ENCODE results near the gene THAP11.
A peak's percentile ranks its signal among the peaks of the same experiment; 100 is the strongest.
"Not testable (repeated sequence)": the region's sequence is repeated elsewhere in the genome, so short reads cannot be mapped to it uniquely, and the experiment has no call there.

The THAP11 gene

GRCh38 chr16:67864044-67864443 is 21.9 kb downstream of the THAP11 start:
- DNase-seq: not testable (repeated sequence)

GRCh38 chr16:67864594-67864993 is 22.5 kb downstream of the THAP11 start:
- no peak for DNase-seq

DNA sequence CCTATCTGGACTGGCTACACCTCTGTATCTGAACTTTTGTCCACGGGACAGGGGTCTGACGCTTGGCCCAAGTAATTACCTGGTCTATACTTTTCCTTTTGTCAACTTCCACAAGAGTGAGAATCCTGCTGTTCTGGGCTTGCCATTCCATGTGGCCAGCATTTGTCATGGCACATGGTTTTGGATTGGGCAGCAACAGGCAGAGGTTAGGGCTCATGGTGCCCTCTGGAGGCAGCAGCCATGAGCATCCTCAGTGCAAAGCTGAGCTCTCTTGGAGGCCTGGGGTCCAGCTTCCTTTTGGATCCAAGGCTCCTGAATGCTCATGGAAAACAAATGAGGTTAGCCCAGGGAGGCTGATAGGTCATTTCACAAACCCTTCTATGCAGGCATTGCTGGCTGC is 23.2 kb downstream of the THAP11 start:
- DNase-seq: no peak

DNA sequence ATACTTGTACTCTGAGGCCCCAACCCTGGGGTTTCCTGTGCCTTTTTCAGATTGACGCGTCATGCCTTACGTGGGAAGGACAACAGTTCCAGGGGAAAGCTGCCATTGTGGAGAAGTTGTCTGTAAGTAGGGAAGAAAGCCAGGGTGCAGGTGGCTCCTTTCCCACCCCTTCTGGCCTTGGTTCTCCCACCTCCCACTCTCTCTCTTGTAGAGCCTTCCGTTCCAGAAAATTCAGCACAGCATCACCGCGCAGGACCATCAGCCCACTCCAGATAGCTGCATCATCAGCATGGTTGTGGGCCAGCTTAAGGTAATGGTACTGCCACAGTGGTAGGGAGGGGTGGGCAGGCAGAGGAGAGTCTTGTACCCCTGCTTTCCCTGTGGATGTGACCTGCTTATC is 26.2 kb downstream of the THAP11 start:
- DNase-seq: no peak

DNA sequence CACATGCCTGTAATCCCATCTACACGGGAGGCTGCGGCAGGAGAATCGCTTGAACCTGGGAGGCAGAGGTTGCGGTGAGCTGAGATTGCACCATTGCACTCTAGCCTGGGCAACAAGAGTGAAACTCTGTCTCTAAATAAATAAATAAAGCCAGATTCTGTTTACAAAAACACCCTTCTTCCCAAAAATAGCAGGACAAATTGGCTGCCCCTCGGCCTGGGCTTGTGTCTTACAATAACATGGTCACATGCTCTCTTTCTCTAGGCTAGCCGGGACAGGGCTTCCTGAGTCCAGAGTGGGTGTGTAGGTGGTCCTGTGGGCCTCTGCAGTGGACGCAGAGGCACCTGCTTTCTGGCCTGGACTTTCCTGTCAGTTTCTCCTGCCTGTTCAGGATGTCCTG is 27.5 kb downstream of the THAP11 start:
- no peak for DNase-seq

DNA sequence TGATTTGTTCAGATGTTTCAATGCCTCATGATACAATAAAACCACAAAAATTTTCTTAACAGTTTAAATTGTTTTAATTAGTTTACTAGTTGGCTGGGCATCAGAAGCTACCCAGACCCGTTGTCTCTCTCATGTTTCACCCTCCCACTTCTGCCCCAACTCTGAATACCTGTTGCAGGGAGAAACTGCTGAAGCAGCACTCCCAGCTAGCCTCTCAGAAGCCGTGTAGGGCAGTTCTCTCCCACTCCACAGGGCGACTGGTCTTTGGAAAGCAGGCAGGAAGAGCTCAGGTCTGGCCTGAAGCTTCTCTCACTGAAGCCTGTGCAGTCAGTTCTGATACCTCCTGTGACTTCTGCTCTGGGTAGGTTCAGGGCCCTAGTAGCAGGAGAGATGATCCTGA is 29.1 kb downstream of the THAP11 start:
- DNase-seq: no peak

DNA sequence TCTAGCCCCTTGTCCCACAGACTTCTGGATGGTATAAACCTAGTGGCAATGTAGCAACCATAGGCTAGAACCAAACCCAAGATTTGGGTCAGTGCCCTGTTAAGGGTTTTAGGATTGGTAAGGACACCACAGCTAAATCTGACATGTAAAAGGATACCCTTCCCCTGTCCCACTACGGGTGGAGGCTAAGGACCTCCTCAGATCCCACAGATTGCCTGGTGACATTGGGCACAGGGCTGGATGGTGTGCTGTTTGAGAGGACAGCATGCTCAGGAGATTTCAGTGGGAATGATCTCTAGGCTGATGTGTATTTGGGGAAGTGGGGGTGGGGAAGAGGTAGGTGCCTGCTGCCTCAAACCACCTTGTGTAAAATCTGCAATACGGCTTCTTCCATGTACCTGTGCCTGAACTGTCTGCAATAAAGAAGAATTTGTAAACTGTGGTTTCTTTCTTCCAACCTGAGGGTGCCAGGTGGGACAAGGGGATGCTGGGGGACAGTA is 30.1 kb downstream of the THAP11 start:
- DNase-seq: no peak

DNA sequence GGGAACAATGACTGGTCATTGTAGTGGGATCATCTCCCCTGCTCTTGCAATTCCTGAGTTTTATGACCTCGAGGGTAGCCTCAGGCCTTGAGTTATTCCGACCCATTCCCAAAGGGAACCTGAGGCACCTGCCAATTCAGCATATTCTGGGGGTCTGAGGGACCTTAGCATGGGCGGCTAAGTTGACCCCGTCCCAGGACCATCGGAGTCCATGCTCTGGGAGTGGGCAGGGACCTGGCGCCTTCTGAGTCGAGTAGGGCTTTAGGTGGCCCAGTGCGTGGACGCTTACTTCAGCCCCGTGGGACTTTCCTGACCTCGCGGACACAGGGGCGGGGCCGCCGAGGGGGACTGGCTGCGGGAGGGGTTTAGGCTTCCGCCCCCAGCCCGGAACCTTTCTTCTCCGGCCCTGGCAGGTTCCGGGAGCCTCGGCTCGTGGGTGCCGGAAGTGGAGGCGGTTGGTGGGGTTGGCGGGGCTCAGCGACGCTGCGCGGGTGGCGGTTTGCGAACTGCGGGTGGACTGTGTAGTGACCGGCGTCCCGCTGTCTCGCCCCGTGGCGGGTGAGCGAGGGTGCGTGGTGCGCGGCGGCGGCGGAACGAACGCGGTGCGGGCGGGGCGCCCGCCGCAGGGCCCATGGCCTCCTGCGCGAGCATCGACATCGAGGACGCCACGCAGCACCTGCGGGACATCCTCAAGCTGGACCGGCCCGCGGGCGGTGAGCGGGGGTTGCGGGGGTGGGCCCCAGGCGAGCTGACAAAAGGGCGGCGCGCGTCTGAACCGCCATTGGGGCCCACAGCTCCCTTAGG is 30.7 kb downstream of the THAP11 start, which contains the start of gene EDC4:
TSS of gene EDC4 (plus strand) at position 422 of the 804 bp plus-strand sequence. CDS start at position 632, 210 bp downstream.
- peak; percentile 96 for DNase-seq

- DNase-seq: peak in 1 of 2 experiments; percentile 25
Observed at GRCh38 chr16:67873435-67874370, 31.6 kb downstream of the THAP11 start.

GRCh38 chr16:67874372-67874771 is 32.3 kb downstream of the THAP11 start:
- no peak for DNase-seq

DNA sequence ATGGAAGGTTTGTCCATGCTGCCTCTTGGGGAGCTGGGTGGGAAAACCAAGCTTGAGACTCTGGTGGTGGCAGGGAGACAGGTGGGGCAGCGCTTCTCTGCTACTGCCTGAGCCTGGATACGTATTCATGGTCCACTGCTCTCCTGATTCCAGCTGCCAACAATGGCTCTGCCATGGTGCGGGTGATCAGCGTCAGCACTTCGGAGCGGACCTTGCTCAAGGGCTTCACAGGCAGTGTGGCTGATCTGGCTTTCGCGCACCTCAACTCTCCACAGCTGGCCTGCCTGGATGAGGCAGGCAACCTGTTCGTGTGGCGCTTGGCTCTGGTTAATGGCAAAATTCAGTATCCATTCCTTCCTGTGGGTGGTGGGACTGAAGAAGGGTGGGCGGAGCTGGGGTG is 34.9 kb downstream of the THAP11 start:
- no peak for DNase-seq

DNA sequence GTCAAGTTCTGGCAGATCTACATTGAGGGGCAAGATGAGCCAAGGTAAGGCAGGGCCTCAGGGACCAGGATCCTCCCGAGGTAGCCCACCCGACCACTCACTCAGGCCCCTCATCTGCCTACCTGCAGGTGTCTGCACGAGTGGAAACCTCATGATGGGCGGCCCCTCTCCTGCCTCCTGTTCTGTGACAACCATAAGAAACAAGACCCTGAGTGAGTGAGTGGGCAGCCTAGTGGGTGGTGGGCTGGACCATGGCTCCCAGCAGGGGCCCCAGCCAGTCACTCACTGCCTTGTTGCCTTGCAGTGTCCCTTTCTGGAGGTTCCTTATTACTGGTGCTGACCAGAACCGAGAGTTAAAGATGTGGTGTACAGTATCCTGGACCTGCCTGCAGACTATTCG is 36.1 kb downstream of the THAP11 start:
- no peak for DNase-seq

- no peak for DNase-seq
Observed at GRCh38 chr16:67878846-67879245, 36.7 kb downstream of the THAP11 start.

GRCh38 chr16:67879462-67879861 is 37.3 kb downstream of the THAP11 start:
- no peak for DNase-seq

DNA sequence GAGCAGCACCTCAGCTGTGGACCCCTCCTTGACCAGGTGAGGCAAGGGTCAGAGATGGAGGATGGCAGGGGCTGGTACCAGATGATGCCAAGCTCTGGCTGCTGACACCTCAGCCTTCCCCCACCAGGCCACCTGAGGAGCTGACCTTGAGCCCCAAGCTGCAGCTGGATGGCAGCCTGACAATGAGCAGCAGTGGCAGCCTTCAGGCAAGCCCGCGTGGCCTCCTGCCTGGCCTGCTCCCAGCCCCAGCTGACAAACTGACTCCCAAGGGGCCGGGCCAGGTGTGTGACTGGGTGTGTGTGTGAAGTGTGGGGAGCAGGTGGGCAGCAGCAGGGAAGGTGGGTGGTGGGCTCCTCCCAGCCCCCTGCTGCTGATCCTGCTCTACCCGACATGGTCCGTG is 37.8 kb downstream of the THAP11 start:
- DNase-seq: no peak

GRCh38 chr16:67880584-67880983 is 38.5 kb downstream of the THAP11 start:
- DNase-seq: no peak

GRCh38 chr16:67881621-67882161 is 39.6 kb downstream of the THAP11 start:
- no peak for DNase-seq

DNA sequence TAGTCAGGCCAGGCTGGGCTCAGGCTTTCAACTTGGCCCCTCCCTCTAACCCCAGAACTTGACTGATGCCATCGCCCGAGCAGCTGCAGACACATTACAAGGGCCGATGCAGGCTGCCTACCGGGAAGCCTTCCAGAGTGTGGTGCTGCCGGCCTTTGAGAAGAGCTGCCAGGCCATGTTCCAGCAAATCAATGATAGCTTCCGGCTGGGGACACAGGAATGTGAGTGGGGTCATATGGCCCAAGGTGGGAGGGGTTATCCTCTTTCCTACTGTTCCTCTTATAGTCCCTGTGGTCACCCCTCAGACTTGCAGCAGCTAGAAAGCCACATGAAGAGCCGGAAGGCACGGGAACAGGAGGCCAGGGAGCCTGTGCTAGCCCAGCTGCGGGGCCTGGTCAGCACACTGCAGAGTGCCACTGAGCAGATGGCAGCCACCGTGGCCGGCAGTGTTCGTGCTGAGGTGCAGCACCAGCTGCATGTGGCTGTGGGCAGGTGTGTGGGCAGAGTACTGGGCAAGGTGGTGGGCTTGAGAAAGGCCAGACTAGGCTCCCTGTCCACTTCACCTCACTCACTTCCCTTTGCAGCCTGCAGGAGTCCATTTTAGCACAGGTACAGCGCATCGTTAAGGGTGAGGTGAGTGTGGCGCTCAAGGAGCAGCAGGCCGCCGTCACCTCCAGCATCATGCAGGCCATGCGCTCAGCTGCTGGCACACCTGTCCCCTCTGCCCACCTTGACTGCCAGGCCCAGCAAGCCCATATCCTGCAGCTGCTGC is 40.4 kb downstream of the THAP11 start:
- DNase-seq: no peak

- DNase-seq: no peak
Observed at GRCh38 chr16:67883146-67883871, 41.2 kb downstream of the THAP11 start.

DNA sequence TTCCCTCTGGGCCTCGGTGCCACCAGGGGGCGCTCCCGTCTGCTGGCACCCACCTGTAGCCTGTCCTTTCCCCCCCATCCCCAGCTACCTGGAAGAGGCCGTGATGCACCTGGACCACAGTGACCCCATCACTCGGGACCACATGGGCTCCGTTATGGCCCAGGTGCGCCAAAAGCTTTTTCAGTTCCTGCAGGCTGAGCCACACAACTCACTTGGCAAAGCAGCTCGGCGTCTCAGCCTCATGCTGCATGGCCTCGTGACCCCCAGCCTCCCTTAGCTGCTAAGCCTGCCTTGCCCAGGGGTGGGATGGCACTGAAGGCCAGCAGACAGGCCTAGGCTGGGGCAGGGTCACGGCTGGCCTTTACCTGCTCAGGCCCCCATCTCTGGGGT is 41.7 kb downstream of the THAP11 start:
- DNase-seq: peak; percentile 80 to 83

DNA sequence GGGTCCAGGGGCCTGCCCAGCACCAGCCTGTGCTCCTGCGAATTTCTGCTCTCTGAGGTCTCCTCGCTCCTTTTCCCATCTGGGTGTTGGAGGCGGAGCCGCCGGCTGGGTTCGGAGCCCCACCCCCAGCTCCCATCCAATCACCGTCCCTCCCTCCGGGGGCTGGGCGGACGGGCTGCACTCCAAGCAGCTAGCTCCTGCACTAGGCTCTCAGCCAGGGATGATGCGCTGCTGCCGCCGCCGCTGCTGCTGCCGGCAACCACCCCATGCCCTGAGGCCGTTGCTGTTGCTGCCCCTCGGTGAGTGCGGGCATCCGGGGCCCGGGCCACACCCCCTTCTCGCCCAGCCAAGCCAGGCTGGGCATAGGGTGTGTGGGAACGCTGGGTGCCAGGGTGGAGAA is 42.6 kb downstream of the THAP11 start, which contains the start of gene NRN1L:
TSS of gene NRN1L (plus strand) at position 202 of the 400 bp plus-strand sequence. CDS start at position 221, 19 bp downstream.
- no peak for DNase-seq

- DNase-seq: no peak
Observed at GRCh38 chr16:67885545-67885944, 43.4 kb downstream of the THAP11 start.

All from activated T-cell treated with anti-CD3 and anti-CD28 coated beads, Interleukin-2, amount 50 U/mL, for 48 hours (primary cell).